ENCODE results near the gene PSMD8.
A peak's percentile ranks its signal among the peaks of the same experiment; 100 is the strongest.
"Not testable (repeated sequence)": the region's sequence is repeated elsewhere in the genome, so short reads cannot be mapped to it uniquely, and the experiment has no call there.

PSMD8 gene

DNA sequence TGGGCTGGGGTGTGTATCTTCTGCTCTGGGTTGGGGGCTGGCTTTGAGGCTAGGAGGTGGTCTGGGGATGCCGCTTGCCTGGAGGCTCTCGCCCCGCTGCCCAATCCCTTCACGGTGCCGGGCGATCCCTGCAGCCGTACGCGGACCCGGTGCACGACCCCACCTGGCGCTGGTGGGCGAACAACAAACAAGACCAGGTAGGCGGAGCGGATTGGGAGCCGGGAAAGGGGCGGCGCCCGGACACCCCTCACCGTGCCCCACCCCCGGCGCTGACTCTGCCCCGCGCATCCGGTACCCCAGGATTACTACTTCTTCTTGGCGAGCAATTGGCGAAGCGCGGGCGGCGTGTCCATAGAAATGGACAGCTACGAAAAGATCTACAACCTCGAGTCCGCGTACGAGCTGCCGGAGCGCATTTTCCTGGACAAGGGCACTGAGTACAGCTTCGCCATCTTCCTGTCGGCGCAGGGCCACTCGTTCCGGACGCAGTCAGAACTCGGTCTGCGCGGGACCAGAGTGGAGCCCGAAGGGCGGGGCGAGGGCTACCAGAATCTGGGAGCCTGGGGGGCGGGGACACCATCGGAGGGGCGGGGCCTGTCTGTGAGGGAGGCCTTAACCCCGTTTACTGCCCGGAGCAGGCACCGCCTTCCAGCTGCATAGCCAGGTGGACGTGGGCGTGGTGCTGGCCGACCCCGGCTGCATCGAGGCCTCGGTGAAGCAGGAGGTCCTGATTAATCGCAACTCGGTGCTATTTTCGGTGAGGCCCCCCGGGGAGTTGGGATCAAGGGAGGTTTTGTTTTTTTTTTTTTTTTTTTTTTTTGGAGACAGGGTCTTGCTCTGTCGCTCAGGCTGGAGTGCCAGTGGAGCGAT is 12.1 kb upstream of the PSMD8 start:
- peak; percentile 79 for DNase-seq

DNA sequence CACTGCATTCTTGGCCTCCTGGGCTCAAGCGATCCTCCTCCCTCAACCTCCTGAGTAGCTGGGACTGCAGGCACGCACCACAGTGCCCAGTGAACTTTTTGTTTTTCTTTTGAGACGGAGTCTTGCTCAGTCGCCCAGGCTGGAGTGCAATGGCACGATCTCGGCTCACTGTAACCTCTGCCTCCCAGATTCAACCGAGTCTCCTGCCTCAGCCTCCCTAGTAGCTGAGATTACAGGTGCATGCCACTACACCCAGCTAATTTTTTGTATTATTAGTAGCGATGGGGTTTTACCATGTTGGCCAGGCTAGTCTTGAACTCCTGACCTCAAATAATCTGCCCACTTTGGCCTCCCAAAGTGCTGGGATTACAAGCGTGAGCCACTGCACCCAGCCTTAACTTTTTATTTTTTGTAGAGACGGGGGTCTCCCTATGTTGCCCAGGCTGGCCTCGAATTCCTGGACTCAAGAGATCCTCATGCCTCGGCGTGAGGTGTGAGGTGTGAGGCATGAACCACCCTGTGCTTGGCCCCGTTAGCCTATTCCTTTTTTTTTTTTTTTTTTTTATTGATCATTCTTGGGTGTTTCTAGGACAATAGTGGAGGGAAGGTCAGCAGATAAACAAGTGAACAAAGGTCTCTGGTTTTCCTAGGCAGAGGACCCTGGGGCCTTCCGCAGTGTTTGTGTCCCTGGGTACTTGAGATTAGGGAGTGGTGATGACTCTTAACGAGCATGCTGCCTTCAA is 11.3 kb upstream of the PSMD8 start:
- DNase-seq, result not testable (repeated sequence)

- DNase-seq, result no peak
Observed at GRCh38 chr19:38367041-38367440, 7.3 kb upstream of the PSMD8 start.

DNA sequence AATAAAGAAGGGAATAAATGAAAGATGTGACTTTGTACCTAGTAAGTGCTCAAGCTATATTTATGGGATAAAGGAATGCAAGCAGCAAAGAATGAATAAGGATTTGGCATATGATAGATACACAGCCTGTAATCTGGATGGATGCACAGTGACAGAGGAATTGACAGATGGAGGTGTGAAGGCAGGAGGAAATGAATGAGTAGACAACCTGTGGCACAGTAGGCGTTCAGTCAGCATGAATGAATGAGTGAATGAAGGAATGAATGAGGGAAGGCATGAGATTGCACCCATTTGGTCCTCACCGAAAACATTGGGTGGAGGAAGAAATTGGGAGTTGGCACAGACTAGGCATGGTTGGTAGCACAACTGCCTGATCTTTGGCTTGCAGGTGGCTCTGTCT is 4.8 kb upstream of the PSMD8 start:
- no peak for DNase-seq

GRCh38 chr19:38370299-38370698 is 4.1 kb upstream of the PSMD8 start:
- DNase-seq, result no peak

GRCh38 chr19:38371081-38371480 is 3.3 kb upstream of the PSMD8 start:
- no peak for DNase-seq

- no peak for DNase-seq
Observed at GRCh38 chr19:38373907-38374331, 452 bp upstream of the PSMD8 start.

DNA sequence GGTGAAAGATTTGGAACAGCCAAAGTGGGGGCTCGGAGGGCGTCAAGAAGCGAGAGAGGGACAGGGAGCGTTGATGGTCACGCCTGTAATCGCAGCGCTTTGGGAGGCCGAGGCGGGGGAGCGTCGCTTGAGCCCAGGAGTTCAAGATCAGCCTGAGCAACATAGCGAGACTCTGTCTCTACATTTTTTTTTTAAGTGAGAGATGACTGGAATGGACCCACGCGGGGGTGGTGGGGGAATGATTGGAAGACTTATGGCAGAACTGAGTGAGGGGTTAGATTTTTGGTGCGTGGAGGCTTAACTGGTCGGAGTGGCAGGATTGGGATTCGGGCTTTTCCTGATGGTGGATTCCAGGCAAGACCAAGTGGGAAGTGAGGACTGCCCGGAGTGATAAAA is 725 bp downstream of the PSMD8 start:
- no peak for DNase-seq

DNA sequence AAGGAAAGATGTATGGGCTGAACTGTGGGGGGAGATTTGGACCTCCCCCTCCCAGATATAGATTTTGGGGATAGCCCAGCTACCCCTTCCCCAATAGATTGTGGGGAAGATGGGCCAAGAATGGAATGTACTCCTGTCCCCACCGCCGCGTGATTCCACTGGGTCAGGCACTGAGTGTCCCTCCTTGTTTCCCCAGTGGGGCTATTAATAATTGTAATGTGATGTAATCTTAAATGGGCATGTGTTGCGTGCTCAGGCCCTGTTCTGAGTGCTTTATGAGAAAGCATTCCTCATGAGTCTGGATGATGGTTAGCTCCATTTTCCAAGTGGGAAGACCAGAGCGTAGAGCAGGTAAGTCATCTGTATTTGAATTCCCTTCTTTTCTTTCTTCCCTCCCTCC is 1.4 kb downstream of the PSMD8 start:
- no peak for DNase-seq

DNA sequence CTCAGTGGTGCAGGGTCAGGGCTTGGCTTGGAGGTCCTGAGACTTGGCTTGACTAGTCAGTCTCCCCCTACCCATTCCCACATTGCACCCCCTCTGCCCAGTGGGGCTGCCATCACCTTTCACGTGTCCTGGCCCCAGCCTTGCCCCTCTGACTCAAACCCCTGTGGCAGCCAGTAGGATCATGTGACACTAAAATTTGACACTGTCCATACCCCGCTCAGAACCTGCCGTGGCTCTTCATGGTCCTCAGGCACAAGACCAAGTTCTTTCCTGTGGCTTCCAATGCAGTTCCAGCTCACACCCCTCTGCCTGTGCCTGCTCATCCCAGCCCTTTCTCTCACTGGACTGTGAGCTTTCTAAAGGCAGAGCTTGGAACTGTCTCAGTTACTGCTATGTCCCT is 2.2 kb downstream of the PSMD8 start:
- DNase-seq, result no peak

DNA sequence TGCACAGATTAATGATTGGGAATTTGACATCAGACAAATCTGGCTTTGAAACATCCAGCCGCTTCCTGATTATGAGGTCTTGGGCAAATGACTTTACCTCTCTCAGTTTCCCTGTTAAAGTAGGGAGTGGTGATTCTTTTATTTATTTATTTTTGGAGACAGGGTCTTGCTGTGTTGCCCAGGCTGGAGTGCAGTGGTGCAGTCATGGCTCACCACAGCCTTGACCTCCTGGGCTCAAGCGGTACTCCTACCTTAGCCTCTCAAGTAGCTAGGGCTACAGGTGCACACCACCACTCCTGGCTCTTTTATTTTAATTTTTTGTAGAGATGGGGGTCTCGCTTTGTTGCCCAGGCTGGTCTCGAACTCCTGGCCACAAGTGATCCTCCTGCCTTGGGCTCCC is 2.7 kb downstream of the PSMD8 start:
- DNase-seq, result no peak

GRCh38 chr19:38378866-38379265 is 4.5 kb downstream of the PSMD8 start:
- no peak for DNase-seq

GRCh38 chr19:38381138-38381537 is 6.8 kb downstream of the PSMD8 start:
- DNase-seq, result no peak

DNA sequence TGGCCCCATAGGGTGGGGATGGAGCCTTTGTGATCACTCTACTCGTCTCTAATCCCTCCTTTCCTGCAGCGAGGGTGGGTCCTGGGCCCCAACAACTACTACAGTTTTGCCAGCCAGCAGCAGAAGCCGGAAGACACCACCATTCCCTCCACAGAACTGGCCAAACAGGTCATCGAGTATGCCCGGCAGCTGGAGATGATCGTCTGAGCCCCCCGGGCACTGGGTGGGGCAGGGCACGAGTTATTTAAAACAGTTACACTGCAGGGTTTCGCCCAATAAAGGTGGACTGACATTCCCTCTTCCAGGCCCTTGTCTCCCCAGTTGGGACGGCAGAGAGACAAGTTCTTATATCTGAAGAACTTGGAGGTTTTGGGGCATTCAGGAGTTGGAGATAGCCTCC is 8.8 kb downstream of the PSMD8 start:
- DNase-seq, result no peak

- no peak for DNase-seq
Observed at GRCh38 chr19:38383743-38384142, 9.4 kb downstream of the PSMD8 start.

DNA sequence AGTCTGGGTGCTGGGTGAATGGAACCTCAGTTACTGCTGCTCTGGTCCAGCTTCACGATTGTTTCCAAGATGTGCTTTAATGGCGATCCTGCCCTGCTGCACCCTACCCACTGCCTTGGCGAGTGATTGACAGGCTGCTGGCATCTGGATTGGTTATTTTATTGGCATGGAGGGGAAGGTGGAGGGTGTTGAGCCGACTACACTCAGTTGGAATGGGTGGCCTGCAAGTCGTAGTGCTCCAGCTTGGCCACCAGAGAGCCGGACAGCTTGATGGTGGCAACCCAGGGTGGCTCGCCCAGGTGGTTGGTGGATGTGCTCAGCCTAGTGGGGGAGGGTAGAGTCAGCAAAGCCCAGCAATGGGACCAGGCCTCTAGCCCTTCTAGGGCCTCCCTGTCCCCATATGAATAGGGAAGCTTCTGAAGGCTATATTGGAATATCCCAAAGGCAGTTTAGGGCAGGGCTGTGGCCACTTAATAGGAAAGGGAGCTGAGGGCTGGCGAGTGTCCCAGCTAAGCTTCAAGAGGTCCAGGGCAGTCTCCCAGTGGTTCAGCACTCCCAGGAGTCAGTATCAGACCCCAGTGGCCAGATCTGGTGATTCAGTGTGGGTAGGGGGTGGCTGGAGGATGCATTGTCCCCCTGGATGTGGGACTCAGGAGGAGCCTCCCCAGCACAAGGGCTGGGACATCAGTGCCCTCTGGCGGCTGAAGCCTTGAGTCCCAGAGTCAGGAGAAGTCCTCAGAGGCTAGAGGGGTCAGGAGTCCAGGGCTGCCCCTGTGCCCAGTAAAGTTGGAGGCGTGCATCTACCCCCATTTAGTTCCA is 10.0 kb downstream of the PSMD8 start:
- DNase-seq, result no peak

DNA sequence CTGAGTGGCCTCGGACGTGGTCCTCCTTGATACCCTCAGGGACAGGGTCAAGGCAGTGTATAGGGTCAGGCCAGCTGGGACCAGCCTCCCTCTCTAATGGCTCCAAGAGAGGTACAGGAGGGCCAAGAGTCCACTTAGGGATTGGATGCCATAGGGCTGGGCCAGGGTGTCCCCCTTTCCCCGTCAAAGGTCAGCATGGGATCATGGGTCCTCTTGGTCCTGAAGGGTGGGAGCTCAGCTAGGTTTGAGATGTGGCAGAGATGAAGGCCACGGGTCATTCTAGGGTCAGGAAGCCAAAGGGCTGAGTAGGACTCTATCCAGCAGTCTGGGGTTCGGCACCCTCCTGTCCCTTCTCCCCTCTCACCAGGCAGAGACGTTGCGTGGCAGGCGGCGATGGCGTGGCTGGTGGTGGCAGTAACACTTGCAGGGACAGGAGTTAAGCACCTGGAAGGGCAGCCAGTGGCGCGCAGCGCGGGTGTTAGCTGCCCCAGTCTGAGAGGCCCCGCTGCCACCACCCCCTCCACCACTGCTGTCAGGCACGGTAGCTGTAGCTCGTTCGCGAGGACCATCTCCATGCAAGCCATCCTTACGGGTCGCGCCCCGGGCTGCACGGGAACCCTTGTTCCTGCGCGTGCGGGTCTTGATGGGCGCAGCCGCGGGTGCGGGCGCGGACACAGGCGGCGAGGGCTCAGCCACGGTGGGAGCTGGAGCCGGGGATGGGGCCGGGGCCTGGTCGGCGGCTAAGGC is 10.9 kb downstream of the PSMD8 start:
- DNase-seq, result no peak

- no peak for DNase-seq
Observed at GRCh38 chr19:38385804-38386257, 11.5 kb downstream of the PSMD8 start.

DNA sequence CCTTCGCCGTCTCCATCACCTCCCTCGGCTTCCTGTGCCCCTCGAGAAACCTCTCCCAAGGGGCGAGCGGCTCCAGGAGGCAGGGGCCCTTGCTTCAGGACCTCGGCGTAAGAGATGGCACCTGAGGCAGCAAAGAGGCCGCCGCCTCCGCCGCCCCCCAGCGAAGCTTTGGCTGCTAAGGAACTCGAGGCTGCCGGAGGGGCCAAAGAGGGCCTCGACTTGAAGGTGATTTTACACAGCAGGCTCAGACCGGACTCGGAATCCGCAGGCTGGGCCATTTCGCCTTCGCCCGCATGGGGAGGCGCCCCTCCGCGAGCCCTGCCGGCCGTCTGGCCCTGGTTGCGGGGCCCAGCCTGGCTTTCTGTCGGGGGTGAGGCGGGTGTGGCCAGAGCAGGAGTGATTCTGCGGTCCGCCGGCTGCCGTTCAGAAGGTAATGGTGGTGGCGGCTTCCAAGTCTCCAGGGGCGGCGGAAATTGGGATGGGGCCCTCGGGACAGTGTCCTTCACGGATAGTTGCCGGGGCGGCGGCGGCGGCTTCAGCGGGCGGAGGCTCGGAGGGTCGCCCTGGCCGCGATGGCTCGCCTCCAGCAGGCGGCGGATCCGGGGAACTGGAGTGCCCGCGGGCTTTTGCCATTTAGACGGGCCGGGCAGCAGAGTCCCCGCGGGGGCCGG is 12.1 kb downstream of the PSMD8 start:
- no peak for DNase-seq

DNA sequence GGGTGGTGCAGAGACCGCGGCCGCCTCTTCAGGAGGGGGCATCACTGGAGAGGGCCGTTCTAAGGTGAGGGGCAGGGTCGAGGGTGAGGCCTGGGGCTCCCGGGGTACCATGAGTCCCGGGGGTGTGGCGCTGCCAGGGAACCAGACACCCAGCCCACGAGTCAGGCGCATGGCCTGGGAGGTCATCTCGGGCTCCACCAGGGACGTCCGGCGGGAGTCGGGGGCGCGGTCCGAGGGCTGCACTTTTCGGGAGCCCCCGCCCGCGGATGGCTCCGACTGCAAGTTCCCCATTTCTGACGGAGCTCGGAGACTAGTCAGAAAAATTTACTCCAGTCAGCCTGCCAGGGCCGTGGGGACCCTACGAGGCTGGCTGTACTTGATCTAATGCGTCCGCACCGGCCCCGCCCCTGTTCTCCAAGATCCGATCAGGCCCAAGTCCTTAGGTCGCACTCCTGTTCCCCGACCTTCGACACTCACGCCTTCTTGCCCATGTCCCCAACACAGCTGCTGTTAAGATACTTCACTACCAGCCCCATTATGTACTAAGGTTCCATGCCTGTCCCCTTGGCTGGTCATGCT is 12.7 kb downstream of the PSMD8 start:
- DNase-seq, result no peak

DNA sequence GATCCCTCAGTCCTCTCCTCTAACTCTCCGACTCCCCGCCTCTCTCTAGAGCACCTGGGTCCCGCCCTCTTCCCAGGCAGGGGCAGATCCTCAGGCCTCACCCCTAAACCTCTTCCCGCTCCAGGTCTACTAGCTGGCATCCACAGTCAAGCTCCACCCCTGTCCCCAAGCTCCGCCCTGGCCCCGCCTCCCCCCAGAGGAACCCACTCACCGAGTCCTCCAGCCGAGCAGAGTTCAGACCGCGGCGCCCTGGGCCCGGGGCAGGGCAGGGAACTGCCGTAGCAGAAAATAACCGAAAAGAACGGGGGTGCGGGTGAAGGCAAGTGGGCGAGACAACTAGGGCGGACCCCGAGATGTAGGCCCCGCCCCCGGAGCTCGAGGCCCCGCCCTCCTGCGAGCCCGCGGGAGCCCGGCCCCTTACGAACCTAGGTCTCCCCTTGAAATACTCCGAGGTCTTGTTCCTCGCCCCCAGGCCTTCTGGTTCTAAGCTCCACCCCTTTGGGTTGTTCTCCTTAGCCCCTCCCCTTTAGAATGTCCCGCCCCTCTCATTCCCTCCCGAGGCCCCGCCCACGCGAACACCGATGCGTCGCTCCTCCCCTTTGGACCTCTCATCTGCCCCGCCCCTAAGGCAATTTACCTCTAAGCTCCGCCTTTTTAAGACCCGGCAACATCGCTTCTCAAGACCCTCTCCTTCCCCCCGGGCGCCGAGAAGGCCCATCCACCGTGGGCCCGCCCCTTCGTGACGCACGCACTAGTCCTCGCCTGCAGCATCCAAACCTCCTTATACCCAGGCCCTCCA is 13.4 kb downstream of the PSMD8 start, which contains the start of gene GGN:
GGN (minus strand) TSS at position 485 of the 799 bp plus-strand sequence. CDS start 773 bp downstream, outside the sequence.
- DNase-seq, result peak; percentile 80

Measured in NCI-H226 (cell line).